H1 (cell line): Measurements from ENCODE around the gene RELA. TPM values are rescaled to one million over a fixed set of nuclear protein-coding genes. Genes with fewer than 3 reads are reported as not detected.
"Not testable (repeated sequence)": the region's sequence is repeated elsewhere in the genome, so short reads cannot be mapped to it uniquely, and the experiment has no call there.

Source experiments
- CTCF ChIA-PET: fragments of 300-600 bp; sonication (Branson Sonifier 250); formaldehyde crosslinking; loops from one replicate; lab custom pipeline; 2021; ENCODE audit not compliant: partially characterized antibody; lab: Charles Lee
- POLR2A ChIA-PET: fragments of 300-600 bp; sonication (Branson Sonifier 250); formaldehyde crosslinking; loops from one replicate; lab custom pipeline; 2021; ENCODE audit warnings: inconsistent platforms; ENCODE audit not compliant: partially characterized antibody; lab: Charles Lee
- DNase-seq, 2 experiments: peaks; one replicate each; pipeline versions ENCODE4 v3.0.0 to v3.0.0-alpha.2; 2010 to 2022; ENCODE audit warnings: low spot score in 2 of 2, low read depth in 1 of 2, mixed read lengths in 1 of 2
- FAIRE-seq: peaks from 2 replicates; lab custom pipeline; 2011; peaks lifted over from hg19 to GRCh38; lab: Jason Lieb, UNC
- H2AFZ ChIP-seq: 2 replicates; pipeline ENCODE4 v1.8.1; 2012; ENCODE audit warnings: low read length, inconsistent platforms
- H2AK5ac ChIP-seq: 2 replicates; pipeline ENCODE4 v1.6.1; 2013; ENCODE audit warnings: low read depth, low read length
- H2BK120ac ChIP-seq: replicated peaks from 2 replicates; pipeline ENCODE3; 2013; ENCODE audit warnings: low read depth, low read length, inconsistent platforms
- H2BK12ac ChIP-seq: 2 replicates; pipeline ENCODE4 v1.6.1; 2013; ENCODE audit warnings: low read depth, low read length
- H2BK15ac ChIP-seq: 2 replicates; pipeline ENCODE4 v1.6.1; 2013; ENCODE audit warnings: low read length
- H2BK20ac ChIP-seq: 2 replicates; pipeline ENCODE4 v1.6.1; 2013; ENCODE audit warnings: low read length
- H2BK5ac ChIP-seq: 2 replicates; pipeline ENCODE4 v1.6.1; 2013; ENCODE audit warnings: low read depth, low read length
- H3K14ac ChIP-seq: 2 replicates; pipeline ENCODE4 v1.6.1; 2013; ENCODE audit warnings: inconsistent platforms; ENCODE audit not compliant: insufficient read length
- H3K18ac ChIP-seq: 2 replicates; pipeline ENCODE4 v1.6.1; 2013; ENCODE audit warnings: low read length; ENCODE audit errors: extremely low read depth
- H3K23ac ChIP-seq: 2 replicates; pipeline ENCODE4 v1.6.1; 2013; ENCODE audit warnings: inconsistent platforms; ENCODE audit not compliant: insufficient read length
- H3K23me2 ChIP-seq: 2 replicates; pipeline ENCODE4 v1.6.1; 2013; ENCODE audit warnings: low read depth, low read length
- H3K27ac ChIP-seq: 2 replicates; pipeline ENCODE4 v1.6.1; 2011; ENCODE audit warnings: low read depth, low read length, inconsistent platforms
- H3K27me3 ChIP-seq, 4 experiments: replicated peaks in 1 of 4; 1 replicate in 1 of 4; 2 replicates in 3 of 4; pipeline versions ENCODE4 v1.6.1 to v1.8.1; 2011 to 2013; ENCODE audit warnings: low read length in 3 of 4, mild to moderate bottlenecking in 3 of 4, inconsistent platforms in 2 of 4, mixed read lengths in 2 of 4, moderate library complexity in 1 of 4; ENCODE audit not compliant: control insufficient read depth in 3 of 4, insufficient read depth in 3 of 4; ENCODE audit errors: extremely low read depth in 1 of 4
- H3K36me3 ChIP-seq, 4 experiments: 2 replicates each; pipeline versions ENCODE4 v1.6.1 to v1.8.1; 2011 to 2013; ENCODE audit warnings: mild to moderate bottlenecking in 4 of 4, low read length in 3 of 4, moderate library complexity in 2 of 4, control low read depth in 1 of 4, inconsistent platforms in 1 of 4; ENCODE audit not compliant: insufficient read depth in 4 of 4, control insufficient read depth in 2 of 4
- H3K4ac ChIP-seq: replicated peaks from 2 replicates; pipeline ENCODE3; 2013; ENCODE audit warnings: low read length, low read depth, mixed read lengths, inconsistent platforms; ENCODE audit not compliant: insufficient read length
- H3K4me1 ChIP-seq, 4 experiments: replicated peaks in 1 of 4; 1 replicate in 1 of 4; 2 replicates in 3 of 4; pipeline versions ENCODE4 v1.6.1 to v1.8.1; 2011 to 2013; ENCODE audit warnings: low read length in 3 of 4, inconsistent platforms in 2 of 4, mixed read lengths in 1 of 4; ENCODE audit not compliant: insufficient read depth in 4 of 4, control insufficient read depth in 3 of 4
- H3K4me2 ChIP-seq, 2 experiments: 2 replicates each; pipeline versions ENCODE4 v1.6.1 to v1.8.1; 2011 to 2013; ENCODE audit warnings: low read depth in 2 of 2, low read length in 2 of 2, control low read depth in 1 of 2, inconsistent platforms in 1 of 2, mild to moderate bottlenecking in 1 of 2; ENCODE audit not compliant: insufficient read depth in 1 of 2
- H3K4me3 ChIP-seq, 4 experiments: fragments of 200-600, 300-600 bp in 1 of 4; sonication (generic), shearing (Covaris generic), sonication (Bioruptor Twin) in 1 of 4; 2 replicates each; pipeline versions ENCODE4 v1.5.1 to v1.8.1; 2011 to 2016; ENCODE audit warnings: low read length in 4 of 4, low read depth in 3 of 4, control low read depth in 2 of 4, inconsistent platforms in 2 of 4, mild to moderate bottlenecking in 2 of 4, mixed read lengths in 1 of 4, moderate library complexity in 1 of 4; ENCODE audit not compliant: insufficient read depth in 2 of 4; ENCODE audit errors: extremely low read depth in 1 of 4
- H3K56ac ChIP-seq: replicated peaks from 2 replicates; pipeline ENCODE3; 2013; ENCODE audit warnings: low read depth, mild to moderate bottlenecking, mixed read lengths, low read length, inconsistent platforms; ENCODE audit not compliant: insufficient read length
- H3K79me1 ChIP-seq: 2 replicates; pipeline ENCODE4 v1.6.1; 2013; ENCODE audit warnings: low read depth, low read length, control low read depth
- H3K79me2 ChIP-seq, 2 experiments: 2 replicates each; pipeline versions ENCODE4 v1.6.1 to v1.8.1; 2012 to 2013; ENCODE audit warnings: low read length in 2 of 2, mild to moderate bottlenecking in 2 of 2, inconsistent platforms in 1 of 2; ENCODE audit not compliant: insufficient read depth in 2 of 2, control insufficient read depth in 1 of 2
- H3K9ac ChIP-seq, 4 experiments: replicated peaks in 1 of 4; 1 replicate in 1 of 4; 2 replicates in 3 of 4; pipeline versions ENCODE4 v1.6.1 to v1.8.1; 2011 to 2013; ENCODE audit warnings: low read depth in 3 of 4, low read length in 3 of 4, control low read depth in 2 of 4, mild to moderate bottlenecking in 2 of 4, moderate library complexity in 2 of 4, inconsistent platforms in 1 of 4; ENCODE audit errors: extremely low read depth in 1 of 4
- H3K9me3 ChIP-seq, 2 experiments: 2 replicates each; pipeline versions ENCODE4 v1.6.1 to v1.8.1; 2012 to 2013; ENCODE audit warnings: mild to moderate bottlenecking in 2 of 2, moderate library complexity in 2 of 2, control low read depth in 1 of 2, inconsistent platforms in 1 of 2, low read depth in 1 of 2, low read length in 1 of 2, mixed read lengths in 1 of 2; ENCODE audit not compliant: insufficient read depth in 2 of 2
- H4K20me1 ChIP-seq, 2 experiments: replicated peaks in 1 of 2; 2 replicates each; pipeline versions ENCODE3 to v1.8.1; 2011 to 2013; ENCODE audit warnings: inconsistent platforms in 2 of 2, low read length in 2 of 2, mild to moderate bottlenecking in 1 of 2; ENCODE audit not compliant: insufficient read depth in 2 of 2, control insufficient read depth in 1 of 2
- H4K5ac ChIP-seq: 2 replicates; pipeline ENCODE4 v1.6.1; 2013; ENCODE audit warnings: low read length, low read depth, mixed read lengths, inconsistent platforms; ENCODE audit not compliant: insufficient read length
- H4K8ac ChIP-seq: 2 replicates; pipeline ENCODE4 v1.8.0; 2013; ENCODE audit warnings: mild to moderate bottlenecking, moderate library complexity, low read length, inconsistent platforms; ENCODE audit not compliant: insufficient read depth; ENCODE audit errors: extremely low read depth
- H4K91ac ChIP-seq: replicated peaks from 2 replicates; pipeline ENCODE3; 2013; ENCODE audit warnings: low read length, mixed read lengths, inconsistent platforms; ENCODE audit not compliant: insufficient read length
- WGBS, 2 experiments: shearing (Covaris generic) in 1 of 2; methylation state at CpG; one replicate each; pipeline versions ENCODE4 v1.1.6 to v1.1.7; 2013 to 2015; ENCODE audit warnings: low lambda C conversion rate in 2 of 2, mixed read lengths in 2 of 2, inconsistent platforms in 1 of 2, low coverage in 1 of 2, missing lambda C conversion rate in 1 of 2; ENCODE audit not compliant: insufficient replicate concordance in 2 of 2, insufficient coverage in 1 of 2, insufficient read length in 1 of 2; ENCODE audit errors: extremely low coverage in 1 of 2, missing lambda C conversion rate in 1 of 2; 5-methylcytosine and 5-hydroxymethylcytosine counted together
- polyA plus RNA-seq, 7 experiments: library from polyadenylated mRNA; depleted of rRNA in 3 of 7; stranded (reverse) in 5 of 7; unstranded in 2 of 7; fragments of >200 nt in 5 of 7; fragments of 200-250 nt in 2 of 7; gene quantifications; 1 replicate in 5 of 7; 2 replicates in 1 of 7; 4 replicates in 1 of 7; pipeline versions ENCODE4 v1.2.1 to v1.2.3, GENCODE V29; 2011 to 2013; ENCODE audit warnings: missing spikeins in 2 of 7, mixed read lengths in 2 of 7
- total RNA-seq: library from RNA; stranded (reverse); fragmentation: NEBNext Ultra II Directional; extraction: Animal tissue kit (Norgen Biotek cat#: 25700); gene quantifications from 2 replicates; pipeline ENCODE4 v1.2.1, GENCODE V29; 2021

RELA gene
- total and polyA plus RNA-seq, 2 of the 8 experiments (the other 6 are each of a cell fraction or from before 2014, with no cell fraction given), result 21.9 to 27.5 TPM

DNA sequence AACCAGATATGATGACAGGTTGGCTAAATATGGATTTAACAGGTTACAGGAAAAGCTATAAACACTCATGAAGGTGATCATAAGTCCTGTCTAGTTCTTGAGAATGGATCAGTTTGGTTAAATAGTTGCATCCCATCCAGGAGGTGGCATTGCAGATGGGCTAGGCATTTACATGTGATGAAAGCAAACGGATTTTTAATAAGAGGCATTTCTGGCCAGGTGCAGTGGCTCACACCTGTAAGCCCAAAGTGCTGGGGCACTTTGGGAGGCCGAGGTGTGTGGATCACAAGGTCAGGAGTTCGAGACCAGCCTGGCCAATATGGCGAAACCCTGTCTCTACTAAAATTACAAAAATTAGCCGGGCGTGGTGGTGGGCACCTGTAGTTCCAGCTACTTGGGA, 20.8 kb upstream of the RELA start:
- H2BK20ac ChIP-seq, H4K8ac ChIP-seq, POLR2A ChIA-PET, H3K79me1 ChIP-seq, CTCF ChIA-PET, H3K9me3 ChIP-seq, H3K9ac ChIP-seq, H2BK120ac ChIP-seq, H3K23ac ChIP-seq, H3K27me3 ChIP-seq, DNase-seq, H3K4me2 ChIP-seq, H3K4me3 ChIP-seq, H3K27ac ChIP-seq, H2BK12ac ChIP-seq, H3K23me2 ChIP-seq, H4K5ac ChIP-seq, H2AK5ac ChIP-seq, H2BK15ac ChIP-seq, H4K20me1 ChIP-seq, H3K18ac ChIP-seq, H3K79me2 ChIP-seq, H2BK5ac ChIP-seq, H3K36me3 ChIP-seq, H2AFZ ChIP-seq, H4K91ac ChIP-seq, H3K4ac ChIP-seq, H3K56ac ChIP-seq, H3K14ac ChIP-seq, H3K4me1 ChIP-seq, FAIRE-seq: not testable (repeated sequence)
- WGBS, 2 experiments, result 88% methylated on average over 6 of the region's 6 CpGs; no CpG with 5 or more reads in 1 of the 2 experiments
